Prostate gland (tissue), 2 donors: ENCODE measurements around the gene NAB1.

Experiments
- POLR2A ChIP-seq: fragments of 450-650 bp; IDR thresholded peaks from one replicate; pipeline ENCODE4 v1.6.1; 2016; ENCODE audit warnings: antibody characterized with exemption, mild to moderate bottlenecking
- POLR2AphosphoS5 ChIP-seq: sonication (generic); formaldehyde crosslinking; IDR thresholded peaks from one replicate; pipeline ENCODE4 v1.6.1; 2017; ENCODE audit warnings: antibody characterized with exemption
- TF ChIP-seq, protein P1 (sequence below), 4 experiments: fragments of 200-600 bp in 2 of 4; fragments of 450-650 bp in 2 of 4; sonication (generic) in 2 of 4; IDR thresholded peaks; 1 replicate in 3 of 4; 2 replicates in 1 of 4; pipeline ENCODE4 v1.5.1; 2016 to 2019; ENCODE audit warnings: antibody characterized with exemption in 4 of 4, mild to moderate bottlenecking in 2 of 4, moderate library complexity in 2 of 4

DNA sequence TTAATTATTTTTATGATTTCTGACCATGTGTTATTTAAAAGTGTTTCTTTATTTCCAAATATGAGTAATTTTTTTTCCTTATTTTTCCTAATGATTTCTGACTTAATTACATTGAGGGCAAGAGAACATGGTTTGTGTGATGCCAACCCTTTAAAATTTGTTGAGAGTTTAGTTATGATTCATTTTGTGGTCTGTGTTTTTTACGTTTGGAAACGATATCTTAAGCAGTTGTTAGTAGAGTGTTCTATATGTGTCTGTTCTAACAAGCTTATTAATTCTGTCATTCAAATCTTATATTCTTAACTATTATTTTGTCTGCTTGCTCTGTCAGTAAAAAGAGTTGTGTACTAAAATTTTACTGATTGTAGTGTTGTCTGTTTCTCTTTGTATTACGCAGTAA is 15.0 kb downstream of the NAB1 start:
- TF ChIP-seq, protein P1, sequence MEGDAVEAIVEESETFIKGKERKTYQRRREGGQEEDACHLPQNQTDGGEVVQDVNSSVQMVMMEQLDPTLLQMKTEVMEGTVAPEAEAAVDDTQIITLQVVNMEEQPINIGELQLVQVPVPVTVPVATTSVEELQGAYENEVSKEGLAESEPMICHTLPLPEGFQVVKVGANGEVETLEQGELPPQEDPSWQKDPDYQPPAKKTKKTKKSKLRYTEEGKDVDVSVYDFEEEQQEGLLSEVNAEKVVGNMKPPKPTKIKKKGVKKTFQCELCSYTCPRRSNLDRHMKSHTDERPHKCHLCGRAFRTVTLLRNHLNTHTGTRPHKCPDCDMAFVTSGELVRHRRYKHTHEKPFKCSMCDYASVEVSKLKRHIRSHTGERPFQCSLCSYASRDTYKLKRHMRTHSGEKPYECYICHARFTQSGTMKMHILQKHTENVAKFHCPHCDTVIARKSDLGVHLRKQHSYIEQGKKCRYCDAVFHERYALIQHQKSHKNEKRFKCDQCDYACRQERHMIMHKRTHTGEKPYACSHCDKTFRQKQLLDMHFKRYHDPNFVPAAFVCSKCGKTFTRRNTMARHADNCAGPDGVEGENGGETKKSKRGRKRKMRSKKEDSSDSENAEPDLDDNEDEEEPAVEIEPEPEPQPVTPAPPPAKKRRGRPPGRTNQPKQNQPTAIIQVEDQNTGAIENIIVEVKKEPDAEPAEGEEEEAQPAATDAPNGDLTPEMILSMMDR (IDR thresholded peaks at IDR 0.05): no peak
- TF ChIP-seq POLR2AphosphoS5 (no peak), POLR2A (no peak)
